ENCODE data around the gene TMEM81.

GRCh38 chr1:205109269-205109668 is 25.0 kb upstream of the TMEM81 start:
- no peak for TF ChIP-seq EP300 (IDR thresholded peaks at IDR 0.05)
- TF ChIP-seq POLR2A (IDR thresholded peaks at IDR 0.05) = no peak
